Mesodermal cell (in vitro differentiated cells): ENCODE results near the gene WDFY4.
"Not testable (repeated sequence)": the region's sequence is repeated elsewhere in the genome, so short reads cannot be mapped to it uniquely, and the experiment has no call there.

Experiments
- H3K27ac ChIP-seq: 2 replicates; pipeline ENCODE4 v1.7.0; 2013; ENCODE audit warnings: mild to moderate bottlenecking, low read depth, low read length, moderate library complexity; ENCODE audit not compliant: severe bottlenecking
- H3K36me3 ChIP-seq: 2 replicates; pipeline ENCODE4 v1.7.1; 2013; ENCODE audit warnings: mild to moderate bottlenecking, low read length, moderate library complexity; ENCODE audit not compliant: control insufficient read depth, insufficient read depth
- H3K4me1 ChIP-seq: one replicate; pipeline ENCODE4 v1.7.1; 2013; ENCODE audit warnings: mild to moderate bottlenecking, low read length; ENCODE audit not compliant: insufficient read depth, control insufficient read depth, poor library complexity, severe bottlenecking
- H3K4me3 ChIP-seq: 2 replicates; pipeline ENCODE4 v1.7.0; 2013; ENCODE audit warnings: low read length, control low read depth, mild to moderate bottlenecking; ENCODE audit not compliant: insufficient read depth, poor library complexity, severe bottlenecking; ENCODE audit errors: extremely low read depth
- H3K9me3 ChIP-seq: 2 replicates; pipeline ENCODE4 v1.7.1; 2013; ENCODE audit warnings: mild to moderate bottlenecking, low read length, moderate library complexity; ENCODE audit not compliant: control insufficient read depth
- WGBS, 2 experiments: methylation state at CpG; one replicate each; pipeline ENCODE4 v1.1.5; 2013; ENCODE audit warnings: missing lambda C conversion rate in 2 of 2; ENCODE audit not compliant: insufficient coverage in 2 of 2; 5-methylcytosine and 5-hydroxymethylcytosine counted together

Gene WDFY4

GRCh38 chr10:48645600-48645999 is 39.1 kb upstream of the WDFY4 start:
- WGBS, 2 experiments, result 57 to 100% methylated on average over 1 of the region's 1 CpG
- Histone ChIP-seq H3K9me3 (no peaks in the 10 kb centered on the region), H3K4me3 (no peak overlapping the region), H3K4me1 (no peaks in the 10 kb centered on the region), H3K36me3 (no peaks in the 10 kb centered on the region), H3K27ac (no peak overlapping the region)

GRCh38 chr10:48647073-48647472 is 37.6 kb upstream of the WDFY4 start:
- H3K27ac ChIP-seq, H3K4me1 ChIP-seq, H3K9me3 ChIP-seq, H3K4me3 ChIP-seq, H3K36me3 ChIP-seq: not testable (repeated sequence)
- WGBS, 2 experiments, result 100% methylated on average over 2 to 3 of the region's 7 CpGs

GRCh38 chr10:48648172-48648942 is 36.3 kb upstream of the WDFY4 start:
- no peaks in the 10 kb centered on the region for H3K4me1 ChIP-seq
- H3K36me3 ChIP-seq, result no peaks in the 10 kb centered on the region
- WGBS, 2 experiments, result 88 to 89% methylated on average over 10 to 11 of the region's 12 CpGs
- H3K9me3 ChIP-seq, result no peaks in the 10 kb centered on the region
- H3K27ac ChIP-seq, result no peak overlapping the region
- H3K4me3 ChIP-seq, result no peak overlapping the region

GRCh38 chr10:48649349-48649944 is 35.2 kb upstream of the WDFY4 start:
- no peaks in the 10 kb centered on the region for H3K4me1 ChIP-seq
- H3K4me3 ChIP-seq, result no peak overlapping the region
- H3K9me3 ChIP-seq, result no peaks in the 10 kb centered on the region
- H3K36me3 ChIP-seq, result no peaks in the 10 kb centered on the region
- WGBS, 2 experiments, result 88 to 100% methylated on average over 3 to 6 of the region's 7 CpGs
- no peak overlapping the region for H3K27ac ChIP-seq

- no peak overlapping the region for H3K4me3 ChIP-seq
- WGBS, 2 experiments, result 86% methylated on average over 2 of the region's 2 CpGs; no CpG with 5 or more reads in 1 of the 2 experiments
- no peaks in the 10 kb centered on the region for H3K9me3 ChIP-seq
Measured at GRCh38 chr10:48651293-48651692, 33.4 kb upstream of the WDFY4 start.

GRCh38 chr10:48651839-48652238 is 32.8 kb upstream of the WDFY4 start:
- WGBS, 2 experiments, result 87 to 94% methylated on average over 3 to 4 of the region's 4 CpGs
- no peak overlapping the region for H3K4me3 ChIP-seq
- peaks cover 5% of the 10 kb centered on the region for H3K4me1 ChIP-seq
- no peak overlapping the region for H3K27ac ChIP-seq
- H3K9me3 ChIP-seq, result no peaks in the 10 kb centered on the region
- no peaks in the 10 kb centered on the region for H3K36me3 ChIP-seq

More at GRCh38 chr10:48651293-48651692, 33.4 kb upstream of the WDFY4 start:
- Histone ChIP-seq H3K4me1 (peaks cover 5% of the 10 kb centered on the region), H3K27ac (no peak overlapping the region), H3K36me3 (no peaks in the 10 kb centered on the region)

- WGBS, 2 experiments, result 88 to 96% methylated on average over 3 of the region's 4 CpGs
Measured at GRCh38 chr10:48652344-48652743, 32.3 kb upstream of the WDFY4 start.

GRCh38 chr10:48653347-48653746 is 31.3 kb upstream of the WDFY4 start:
- peaks cover 5% of the 10 kb centered on the region for H3K4me1 ChIP-seq
- no peak overlapping the region for H3K27ac ChIP-seq
- no peaks in the 10 kb centered on the region for H3K36me3 ChIP-seq
- H3K9me3 ChIP-seq, result no peaks in the 10 kb centered on the region
- WGBS, 2 experiments, result 77 to 90% methylated on average over 3 to 5 of the region's 5 CpGs
- H3K4me3 ChIP-seq, result no peak overlapping the region

More at GRCh38 chr10:48652344-48652743, 32.3 kb upstream of the WDFY4 start:
- H3K36me3 ChIP-seq, result no peaks in the 10 kb centered on the region
- peaks cover 5% of the 10 kb centered on the region for H3K4me1 ChIP-seq
- no peak overlapping the region for H3K27ac ChIP-seq
- H3K9me3 ChIP-seq, result no peaks in the 10 kb centered on the region
- no peak overlapping the region for H3K4me3 ChIP-seq

GRCh38 chr10:48653944-48654698 is 30.6 kb upstream of the WDFY4 start:
- Histone ChIP-seq H3K27ac (no peak overlapping the region), H3K4me1 (peaks cover 5% of the 10 kb centered on the region), H3K9me3 (no peaks in the 10 kb centered on the region), H3K4me3 (no peak overlapping the region), H3K36me3 (no peaks in the 10 kb centered on the region)
- 92 to 100% methylated on average over 2 of the region's 4 CpGs for WGBS, 2 experiments

GRCh38 chr10:48655411-48656240 is 29.0 kb upstream of the WDFY4 start:
- Histone ChIP-seq H3K9me3 (no peaks in the 10 kb centered on the region), H3K4me1 (peaks cover 5% of the 10 kb centered on the region), H3K27ac (no peak overlapping the region), H3K36me3 (no peaks in the 10 kb centered on the region), H3K4me3 (peak overlapping the region; percentile 20)
- WGBS, 2 experiments, result 72 to 74% methylated on average over 47 to 49 of the region's 55 CpGs
